ENCODE measurements around the gene GPRC5D.

The GPRC5D gene

GRCh38 chr12:12933742-12934141 lies 18.2 kb downstream of the GPRC5D start:
- DNase-seq = no peak

GRCh38 chr12:12930633-12931219 lies 21.2 kb downstream of the GPRC5D start:
- no peak for DNase-seq

DNA sequence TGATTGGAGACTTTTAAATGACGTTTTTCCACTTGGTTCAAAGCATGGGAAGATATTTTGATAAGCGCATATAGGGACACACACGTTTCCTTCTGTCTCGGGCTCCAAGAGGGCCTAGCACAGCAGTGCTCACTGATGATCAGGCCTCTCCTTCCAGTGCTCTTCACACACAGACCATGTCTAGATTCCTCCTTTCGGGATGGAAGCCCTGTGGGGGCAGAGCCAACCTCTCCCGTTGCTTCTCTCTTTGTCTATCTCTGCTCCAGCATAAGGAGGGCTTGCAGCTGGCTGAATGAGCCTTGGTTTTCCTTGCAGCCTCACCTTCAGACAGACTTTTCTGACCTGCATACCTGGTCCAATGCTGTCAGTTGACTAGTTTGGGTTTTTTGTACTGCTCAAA lies 22.3 kb downstream of the GPRC5D start:
- no peak for DNase-seq

- DNase-seq = peak; percentile 41
Measured at GRCh38 chr12:12927211-12928079, 24.5 kb downstream of the GPRC5D start.

DNA sequence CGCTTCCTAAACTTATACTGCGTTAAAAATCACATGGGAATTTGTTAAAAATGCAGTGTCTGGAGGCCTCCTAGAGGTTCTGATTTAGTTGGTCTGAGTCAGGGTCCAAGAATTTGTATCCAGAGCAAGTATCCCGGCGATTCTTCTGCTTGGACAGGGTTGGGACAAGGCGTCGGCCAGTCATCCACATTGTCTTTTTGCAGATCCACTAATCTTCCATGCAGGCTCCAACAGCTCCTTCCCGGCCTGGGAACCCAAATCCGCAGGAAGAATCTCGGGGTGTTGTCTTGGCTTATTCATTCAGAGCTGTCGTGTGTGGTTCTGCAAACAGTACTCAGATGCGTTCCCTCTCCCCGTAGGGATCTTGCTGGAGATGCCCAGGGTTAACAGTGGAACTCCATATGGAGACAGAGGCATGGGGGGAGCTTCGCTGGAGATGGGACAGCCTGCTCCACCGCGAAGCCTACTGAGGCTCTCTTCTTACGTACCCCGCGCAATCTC lies 25.3 kb downstream of the GPRC5D start:
- no peak for DNase-seq

GRCh38 chr12:12925388-12925787 lies 26.6 kb downstream of the GPRC5D start:
- DNase-seq = no peak

GRCh38 chr12:12924169-12924568 lies 27.8 kb downstream of the GPRC5D start:
- no peak for DNase-seq

- no peak for DNase-seq
Measured at GRCh38 chr12:12922978-12923377, 29.0 kb downstream of the GPRC5D start.

DNA sequence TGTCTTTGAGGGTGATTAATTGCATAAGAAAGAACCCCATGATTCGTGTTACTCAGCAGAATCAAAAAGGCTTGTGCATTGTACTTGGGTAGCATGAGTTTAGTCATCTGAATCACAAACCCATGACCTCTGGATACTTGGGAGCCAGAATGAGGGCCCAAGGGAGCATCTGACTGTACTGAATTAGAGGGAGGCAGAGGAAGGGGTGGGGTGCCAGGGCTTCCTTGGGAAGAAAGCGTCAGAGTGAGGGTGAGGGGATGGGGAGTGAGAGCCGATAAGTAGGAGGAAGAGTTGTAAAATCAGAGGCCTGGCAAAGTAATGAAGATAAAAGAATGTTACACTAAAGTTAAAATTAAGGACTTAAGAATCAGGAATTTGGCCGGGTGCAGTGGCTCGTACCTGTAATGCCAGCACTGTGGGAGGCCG lies 29.8 kb downstream of the GPRC5D start:
- DNase-seq = no peak

DNA sequence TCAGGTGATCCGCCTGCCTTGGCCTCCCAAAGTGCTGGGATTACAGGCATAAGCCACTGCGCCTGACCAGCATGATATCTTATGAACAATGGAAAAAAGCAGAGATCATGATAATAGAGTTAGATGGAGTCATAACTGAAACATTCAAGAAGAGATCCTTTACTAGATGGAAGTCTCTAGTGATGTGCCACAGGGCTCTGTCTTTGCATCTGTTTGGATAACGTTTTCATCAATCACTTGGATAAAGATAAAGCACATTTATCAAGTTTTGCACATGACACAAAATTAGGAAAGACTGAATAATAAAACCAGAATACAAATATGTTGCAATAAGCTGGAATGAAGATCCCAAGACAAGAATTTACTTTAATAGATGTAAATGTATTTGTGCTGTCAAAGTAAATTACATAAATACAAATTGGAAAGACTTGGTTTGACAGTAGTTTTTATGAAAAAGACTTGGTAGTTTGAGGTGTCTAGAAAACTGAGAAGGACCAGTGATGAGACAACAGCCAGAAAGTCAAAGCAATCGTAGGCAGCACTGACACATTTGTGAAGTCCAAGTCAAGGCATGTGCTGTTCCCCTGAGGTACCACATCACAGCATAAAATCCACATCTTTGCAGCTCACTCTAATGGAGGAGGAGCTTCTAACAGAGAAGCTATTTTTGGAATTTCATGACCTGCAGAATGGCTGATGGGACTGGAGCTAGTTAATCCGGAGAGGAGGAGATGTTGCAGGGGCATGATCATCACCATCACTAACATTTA lies 32.1 kb downstream of the GPRC5D start:
- no peak for DNase-seq

DNA sequence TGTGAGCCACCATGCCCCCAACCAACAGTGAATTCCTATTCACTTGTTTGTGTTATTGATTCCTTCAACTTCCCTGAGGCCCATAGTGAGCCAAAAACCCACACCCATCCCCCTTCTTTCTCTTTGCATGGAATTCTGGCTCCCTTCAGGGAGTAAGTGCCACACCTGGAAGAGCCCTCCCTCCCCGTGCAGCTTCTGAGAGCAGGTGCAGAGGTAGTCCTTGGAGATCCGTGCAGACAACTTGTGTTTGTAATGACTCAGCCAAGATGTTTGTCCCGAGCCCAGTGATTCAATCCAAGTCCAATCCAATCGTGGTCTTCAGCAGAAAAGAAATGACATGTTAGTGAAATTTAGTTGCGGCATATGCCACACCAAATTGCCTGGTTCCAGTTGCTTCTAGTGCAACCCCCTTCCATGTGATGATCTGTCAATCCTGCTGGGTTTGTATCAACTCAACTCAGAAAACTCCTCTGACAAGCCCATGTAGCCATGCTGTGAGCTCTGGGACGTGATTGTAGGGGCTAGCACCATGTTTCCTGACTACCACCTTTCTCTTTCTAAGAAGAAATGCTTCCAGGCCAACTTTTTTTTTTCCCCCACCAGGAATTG lies 33.1 kb downstream of the GPRC5D start:
- DNase-seq = no peak

DNA sequence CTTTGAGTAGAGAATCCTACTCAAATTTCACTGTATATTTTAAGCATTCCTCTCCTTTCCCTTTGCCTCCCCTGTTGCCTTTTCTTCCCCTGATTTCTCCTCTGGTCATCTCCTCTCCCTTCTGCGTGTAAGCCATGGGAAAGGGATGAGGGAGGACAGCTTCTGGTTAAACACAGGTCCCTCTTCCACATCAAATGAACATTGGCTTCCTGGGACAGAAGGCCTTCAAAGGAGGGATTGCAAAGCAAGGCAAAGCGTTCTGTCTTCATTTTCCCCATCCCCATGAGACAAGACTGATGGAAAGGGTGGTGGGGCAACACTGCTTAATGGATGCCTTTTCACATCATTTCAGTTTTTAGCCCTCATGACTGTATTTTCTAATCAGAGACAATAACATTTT lies 34.5 kb downstream of the GPRC5D start:
- no peak for DNase-seq

- DNase-seq = peak; percentile 75
Measured at GRCh38 chr12:12916135-12916944, 35.6 kb downstream of the GPRC5D start.

GRCh38 chr12:12915656-12916055 lies 36.3 kb downstream of the GPRC5D start:
- no peak for DNase-seq

DNA sequence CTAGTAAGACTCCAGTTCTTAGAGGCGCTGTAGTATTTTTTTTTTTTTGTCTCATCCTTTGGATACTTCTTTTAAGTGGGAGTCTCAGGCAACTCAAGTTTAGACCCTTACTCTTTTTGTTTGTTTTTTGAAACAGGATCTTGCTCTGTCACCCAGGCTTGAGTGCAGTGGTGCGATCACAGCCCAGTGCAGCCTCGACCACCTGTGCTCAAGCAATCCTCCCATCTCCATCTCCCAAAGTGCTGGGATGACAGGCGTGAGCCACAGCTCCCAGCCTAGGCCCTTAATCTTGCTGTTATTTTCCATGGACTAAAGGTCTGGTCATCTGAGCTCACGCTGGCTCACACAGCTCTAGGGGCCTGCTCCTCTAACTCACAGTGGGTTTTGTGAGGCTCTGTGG lies 39.3 kb downstream of the GPRC5D start:
- no peak for DNase-seq

DNA sequence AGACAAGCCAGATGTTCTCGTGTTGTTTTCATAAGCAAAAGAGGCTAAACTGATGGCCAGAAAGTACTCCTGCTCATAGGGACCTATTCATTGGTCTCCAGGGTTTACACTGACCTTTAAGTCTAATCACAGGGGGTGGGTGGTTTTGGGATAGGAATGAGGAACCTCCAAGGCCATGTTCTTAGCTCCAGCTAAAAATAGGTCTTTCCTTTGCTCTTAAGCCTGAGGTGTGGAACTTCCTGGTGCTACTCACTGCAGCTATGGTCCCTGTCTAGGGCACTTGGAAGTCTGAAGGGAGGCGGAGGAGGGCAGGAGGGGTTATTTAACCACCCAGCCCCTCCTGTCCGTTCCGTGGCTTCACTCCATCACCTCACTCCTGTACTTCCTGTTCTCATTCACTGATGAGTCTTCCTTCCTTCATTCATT lies 42.0 kb downstream of the GPRC5D start:
- no peak for DNase-seq

- DNase-seq = no peak
Measured at GRCh38 chr12:12909228-12909994, 42.6 kb downstream of the GPRC5D start.

DNA sequence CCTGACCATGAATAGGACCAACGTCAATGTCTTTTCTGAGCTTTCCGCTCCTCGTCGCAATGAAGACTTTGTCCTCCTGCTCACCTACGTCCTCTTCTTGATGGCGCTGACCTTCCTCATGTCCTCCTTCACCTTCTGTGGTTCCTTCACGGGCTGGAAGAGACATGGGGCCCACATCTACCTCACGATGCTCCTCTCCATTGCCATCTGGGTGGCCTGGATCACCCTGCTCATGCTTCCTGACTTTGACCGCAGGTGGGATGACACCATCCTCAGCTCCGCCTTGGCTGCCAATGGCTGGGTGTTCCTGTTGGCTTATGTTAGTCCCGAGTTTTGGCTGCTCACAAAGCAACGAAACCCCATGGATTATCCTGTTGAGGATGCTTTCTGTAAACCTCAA lies 43.3 kb downstream of the GPRC5D start:
- no peak for DNase-seq

- no peak for DNase-seq
Measured at GRCh38 chr12:12908252-12908651, 43.7 kb downstream of the GPRC5D start.

DNA sequence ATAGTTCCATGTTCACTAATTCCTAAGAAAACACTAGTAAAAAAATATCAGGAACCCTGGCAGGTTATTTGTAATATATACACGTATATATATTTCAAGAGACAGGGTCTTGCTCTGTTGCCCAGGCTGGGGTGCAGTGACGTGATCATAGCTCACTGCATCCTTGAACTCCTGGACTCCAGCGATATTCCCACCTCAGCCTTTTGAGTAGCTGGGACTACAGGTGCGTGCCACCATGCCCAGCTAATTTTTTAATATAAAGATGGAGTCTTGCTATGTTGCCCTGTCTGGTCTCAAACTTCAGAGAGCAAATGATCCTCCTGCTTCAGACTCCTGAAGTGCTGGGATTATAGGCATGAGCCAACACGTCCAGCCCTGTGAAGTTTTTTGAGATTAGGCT lies 44.4 kb downstream of the GPRC5D start:
- DNase-seq = no peak

Data from activated effector memory CD4-positive, alpha-beta T cell treated with Interleukin-2 at 50 U/mL for 16 hours (primary cell).